ENCODE results near the gene UBE3A.

Gene UBE3A

DNA sequence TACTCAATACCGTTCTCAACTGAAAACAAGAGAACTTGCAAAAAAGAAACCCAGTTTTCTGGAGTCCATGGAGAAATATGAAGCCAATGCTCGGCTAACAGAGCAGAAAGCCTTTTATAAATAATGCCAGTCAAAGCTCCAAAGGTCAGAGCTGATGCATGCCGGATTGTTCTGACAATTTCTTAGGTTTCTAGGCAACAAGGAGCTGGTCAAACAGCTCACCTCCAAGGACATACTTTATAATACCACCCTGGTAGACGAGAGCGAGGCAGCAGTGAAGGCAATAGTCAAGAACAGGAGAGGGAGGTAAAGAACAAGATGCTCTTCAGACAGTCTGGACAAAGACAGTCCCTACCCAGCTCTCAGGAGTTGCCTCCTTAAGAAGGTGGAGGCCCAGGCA is 111.1 kb downstream of the UBE3A start:
- no peak for DNase-seq

DNA sequence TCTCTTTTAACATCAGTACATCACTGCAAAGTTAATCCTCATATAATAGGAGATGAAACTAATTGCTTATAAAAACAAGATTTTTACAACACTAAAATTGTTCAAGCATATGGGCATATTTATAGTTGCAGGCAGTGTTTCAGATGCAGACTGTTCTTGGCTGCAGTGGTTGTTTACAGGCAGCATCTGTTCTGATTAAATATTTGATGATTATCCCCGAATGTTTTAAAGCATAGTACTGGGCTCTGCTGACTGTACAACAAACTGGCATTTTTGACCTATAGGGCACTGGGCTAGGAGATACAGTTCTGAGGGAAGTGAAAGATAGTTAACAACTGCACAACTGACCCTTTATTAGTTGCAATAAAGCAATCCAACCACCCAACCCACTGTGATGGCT is 113.6 kb downstream of the UBE3A start:
- no peak for DNase-seq

DNA sequence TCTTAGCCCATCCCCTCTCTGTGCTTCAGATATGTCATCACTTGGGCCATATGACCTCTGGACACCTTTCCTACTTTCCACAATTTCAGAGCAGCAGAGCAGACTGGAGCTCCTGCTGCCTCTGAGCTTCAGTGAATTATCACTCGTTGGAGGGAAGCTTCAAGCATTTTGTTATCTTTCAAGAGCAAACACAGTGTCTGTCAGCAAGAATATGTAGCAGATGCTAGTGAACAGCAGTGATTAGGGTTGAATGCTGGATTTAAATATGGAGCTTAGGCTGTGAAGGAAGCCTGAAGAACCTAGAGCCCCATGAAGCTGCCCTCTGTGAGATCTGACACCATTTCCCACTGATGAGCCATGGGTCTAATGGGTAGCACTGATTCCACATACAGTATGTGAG is 115.4 kb downstream of the UBE3A start:
- DNase-seq: no peak

DNA sequence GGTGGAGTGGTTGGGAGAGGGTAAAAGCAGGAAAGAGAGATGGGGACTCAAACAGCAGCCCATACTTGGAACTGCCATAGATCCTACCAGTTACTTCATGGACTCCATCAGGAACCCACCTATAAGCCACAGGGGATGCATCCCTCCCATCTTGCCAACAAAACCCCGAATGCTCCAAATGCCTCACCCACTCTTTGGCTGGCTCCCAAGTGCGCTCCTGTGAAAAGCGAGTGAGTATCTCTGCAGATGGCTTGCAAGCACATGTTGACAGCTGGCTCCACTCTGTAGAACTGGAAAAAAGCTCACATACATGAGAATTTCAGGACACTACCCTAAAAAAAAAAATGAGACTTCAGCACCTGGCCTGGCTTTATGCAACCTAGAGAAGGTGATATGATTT is 151.0 kb downstream of the UBE3A start:
- DNase-seq: no peak
